HFFc6 (cell line): ENCODE results near the gene TSSK1B. TPM values are rescaled to one million over a fixed set of nuclear protein-coding genes. Genes with fewer than 3 reads are reported as not detected.

ENCODE experiments used
- DNase-seq: peaks from one replicate; pipeline ENCODE4 v3.0.0-alpha.2; 2018
- H3K27ac Mint-ChIP-seq: 2 replicates; pipeline ENCODE4 v1.8.0; 2020; ENCODE audit warnings: mild to moderate bottlenecking, mixed read lengths
- H3K27me3 Mint-ChIP-seq: 2 replicates; pipeline ENCODE4 v1.8.0; 2021; ENCODE audit warnings: mild to moderate bottlenecking, moderate library complexity, mixed read lengths; ENCODE audit not compliant: insufficient read depth
- H3K36me3 Mint-ChIP-seq: 2 replicates; pipeline ENCODE4 v1.8.0; 2021; ENCODE audit warnings: low read depth, mixed read lengths
- H3K4me1 Mint-ChIP-seq: 2 replicates; pipeline ENCODE4 v1.8.0; 2020; ENCODE audit warnings: low read depth, mixed read lengths
- H3K4me3 Mint-ChIP-seq: 2 replicates; pipeline ENCODE4 v1.8.0; 2020; ENCODE audit warnings: mild to moderate bottlenecking, moderate library complexity, mixed read lengths
- H3K9me3 Mint-ChIP-seq: 2 replicates; pipeline ENCODE4 v1.8.0; 2020; ENCODE audit warnings: mild to moderate bottlenecking, mixed read lengths
- total RNA-seq, 6 experiments: library from RNA; stranded (reverse); fragmentation: NEBNext Ultra II Directional; extraction: Animal tissue kit (Norgen Biotek cat#: 25700); gene quantifications; 2 replicates in 1 of 6; 3 replicates in 5 of 6; pipeline ENCODE4 v1.2.3, GENCODE V29; 2021
- TF ChIP-seq, protein P1 (sequence below): fragments of 200-600 bp; sonication (generic); IDR thresholded peaks from 2 replicates; pipeline ENCODE4 v1.5.0; 2021; ENCODE audit warnings: antibody characterized with exemption, mild to moderate bottlenecking

Gene TSSK1B
- total RNA-seq, 6 experiments from 2014 or later, result not detected

DNA sequence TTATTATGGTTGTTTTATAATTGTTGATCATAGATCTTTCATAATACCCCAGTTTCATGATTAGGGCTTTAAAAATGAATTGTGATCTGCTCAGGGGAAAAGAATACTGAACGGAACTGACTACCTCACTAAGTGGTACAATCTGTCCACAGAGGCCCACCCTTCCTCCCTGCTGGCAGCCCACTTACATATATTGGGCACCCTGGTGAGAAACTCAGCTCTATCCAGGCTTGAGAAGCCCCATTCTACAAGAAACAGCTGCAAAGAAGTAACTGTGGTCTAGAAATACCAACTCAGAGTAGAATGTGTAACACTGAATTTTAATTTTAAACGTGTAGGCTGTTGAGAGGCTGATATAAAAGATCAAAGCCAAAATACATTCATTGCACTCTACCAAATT, 46.9 kb downstream of the TSSK1B start:
- TF ChIP-seq, protein P1, sequence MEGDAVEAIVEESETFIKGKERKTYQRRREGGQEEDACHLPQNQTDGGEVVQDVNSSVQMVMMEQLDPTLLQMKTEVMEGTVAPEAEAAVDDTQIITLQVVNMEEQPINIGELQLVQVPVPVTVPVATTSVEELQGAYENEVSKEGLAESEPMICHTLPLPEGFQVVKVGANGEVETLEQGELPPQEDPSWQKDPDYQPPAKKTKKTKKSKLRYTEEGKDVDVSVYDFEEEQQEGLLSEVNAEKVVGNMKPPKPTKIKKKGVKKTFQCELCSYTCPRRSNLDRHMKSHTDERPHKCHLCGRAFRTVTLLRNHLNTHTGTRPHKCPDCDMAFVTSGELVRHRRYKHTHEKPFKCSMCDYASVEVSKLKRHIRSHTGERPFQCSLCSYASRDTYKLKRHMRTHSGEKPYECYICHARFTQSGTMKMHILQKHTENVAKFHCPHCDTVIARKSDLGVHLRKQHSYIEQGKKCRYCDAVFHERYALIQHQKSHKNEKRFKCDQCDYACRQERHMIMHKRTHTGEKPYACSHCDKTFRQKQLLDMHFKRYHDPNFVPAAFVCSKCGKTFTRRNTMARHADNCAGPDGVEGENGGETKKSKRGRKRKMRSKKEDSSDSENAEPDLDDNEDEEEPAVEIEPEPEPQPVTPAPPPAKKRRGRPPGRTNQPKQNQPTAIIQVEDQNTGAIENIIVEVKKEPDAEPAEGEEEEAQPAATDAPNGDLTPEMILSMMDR, result no peak
- no peak for DNase-seq
- Mint-ChIP-seq H3K36me3 (no peaks in the 10 kb centered on the region), H3K9me3 (no peaks in the 10 kb centered on the region), H3K27ac (no peak overlapping the region), H3K4me1 (no peaks in the 10 kb centered on the region; the same call in 1 of the 2 replicates), H3K27me3 (peaks cover 8% of the 10 kb centered on the region), H3K4me3 (no peak overlapping the region)

DNA sequence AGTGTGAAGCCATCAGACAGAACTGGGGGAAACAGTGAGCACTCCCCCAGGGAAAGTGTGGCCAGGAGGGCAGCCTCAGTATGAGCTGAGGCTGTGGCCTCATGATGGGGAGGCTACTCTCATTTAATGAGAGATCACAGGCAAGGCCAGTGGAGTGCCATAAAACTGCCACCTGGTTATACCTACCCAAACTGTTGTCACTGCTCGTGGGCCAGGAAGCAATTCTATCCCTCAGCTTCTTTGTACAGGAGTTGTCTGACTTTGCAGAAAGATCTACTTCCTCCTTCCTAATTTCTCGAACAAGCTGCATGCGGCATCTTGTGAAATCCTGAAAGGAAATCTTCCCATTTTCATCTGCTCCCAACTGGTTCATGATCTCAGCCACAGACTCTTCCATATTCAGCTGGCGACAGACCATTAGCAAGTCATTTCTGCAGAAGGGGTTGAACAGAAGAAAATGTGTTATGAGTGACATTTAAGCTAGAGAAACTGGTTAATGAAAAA, 50.0 kb downstream of the TSSK1B start:
- Mint-ChIP-seq H3K27ac (no peak overlapping the region), H3K36me3 (no peaks in the 10 kb centered on the region), H3K9me3 (no peaks in the 10 kb centered on the region), H3K4me3 (no peak overlapping the region), H3K4me1 (peaks cover 7% of the 10 kb centered on the region), H3K27me3 (peaks cover 4% of the 10 kb centered on the region; the same call in 1 of the 2 replicates)
- TF ChIP-seq, protein P1, result no peak
- no peak for DNase-seq

DNA sequence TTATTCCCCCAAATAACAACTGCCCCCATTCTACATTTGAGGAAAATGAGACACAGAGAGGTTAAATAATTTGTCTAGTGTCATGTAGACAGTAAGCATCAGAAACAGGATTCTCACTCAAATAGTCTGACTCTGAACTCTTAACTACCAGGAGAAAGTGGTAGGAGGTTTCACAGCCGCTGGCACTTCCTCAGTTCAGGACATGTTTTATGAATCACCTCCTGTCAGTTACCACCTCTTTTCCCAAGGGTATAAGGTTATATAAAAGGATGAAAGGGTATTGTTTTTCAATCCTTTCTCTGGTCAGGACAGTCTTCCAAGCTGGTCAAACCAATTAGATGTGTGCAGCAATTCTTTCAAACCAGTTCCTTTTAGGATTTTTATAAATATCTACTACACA, 52.1 kb downstream of the TSSK1B start:
- no peak overlapping the region for H3K27ac Mint-ChIP-seq
- TF ChIP-seq, protein P1, result no peak
- H3K36me3 Mint-ChIP-seq, result no peaks in the 10 kb centered on the region
- H3K9me3 Mint-ChIP-seq, result no peaks in the 10 kb centered on the region
- no peak for DNase-seq
- H3K27me3 Mint-ChIP-seq, result no peaks in the 10 kb centered on the region; the same call in 1 of the 2 replicates
- H3K4me1 Mint-ChIP-seq, result peaks cover 7% of the 10 kb centered on the region
- no peak overlapping the region for H3K4me3 Mint-ChIP-seq

Other genes with a start within 250 kb of the TSSK1B start
- 1 to 10 TPM; 2.5 to 4.9 (median 3.0) TPM for gene MCC, start 53.5 kb upstream of the TSSK1B start, total RNA-seq
- 10 to 100 TPM; 13.0 to 17.6 (median 15.9) TPM for gene YTHDC2, start 78.7 kb upstream of the TSSK1B start, total RNA-seq